HepG2 (cell line): Measurements from ENCODE around the gene SSX2IP. TPM values are rescaled to one million over a fixed set of nuclear protein-coding genes. Genes with fewer than 3 reads are reported as not detected.

Experiments
- ATAC-seq: fragments of 200-7000 bp; cut with Tn5 transposase; 3 replicates; pipeline ENCODE4 v1.9.1; 2020; ENCODE audit warnings: mild to moderate bottlenecking, moderate library complexity
- BruUV-seq: library from RNA; stranded (reverse); fragments of 400-500 nt; replicated peaks from 2 replicates; lab custom pipeline; 2021; lab: Mats Ljungman, UMichigan
- CTCF ChIA-PET: fragments of 300-600 bp; formaldehyde crosslinking; extraction: SDS; loops from one replicate; lab custom pipeline; 2021; ENCODE audit warnings: low total read pairs, inconsistent platforms, low intra/inter-chr PET ratio; lab: Yijun Ruan, JAX
- POLR2A ChIA-PET: fragments of 350-600 bp; sonication (Branson Sonifier 250); formaldehyde crosslinking; loops from one replicate; lab custom pipeline; 2020; ENCODE audit warnings: antibody characterized with exemption, inconsistent platforms; lab: Yijun Ruan, JAX
- DNase-seq: peaks from one replicate; pipeline ENCODE4 v3.0.0-alpha.2; 2015; ENCODE audit warnings: low spot score
- FAIRE-seq: peaks from 3 replicates; lab custom pipeline; 2011; peaks lifted over from hg19 to GRCh38; lab: Jason Lieb, UNC
- H2AFZ ChIP-seq: one replicate; pipeline ENCODE4 v1.6.1; 2011; ENCODE audit warnings: low read length, inconsistent platforms
- H3K27ac ChIP-seq: fragments of 300-600 bp; 3 replicates; pipeline ENCODE4 v1.8.0; 2011; ENCODE audit warnings: mixed run types, mild to moderate bottlenecking, mixed read lengths, low read length, inconsistent platforms; ENCODE audit not compliant: insufficient read depth; ENCODE audit errors: extremely low read length
- H3K27me3 ChIP-seq, 2 experiments: fragments of 200-600 bp in 1 of 2; 2 replicates in 1 of 2; 3 replicates in 1 of 2; pipeline versions ENCODE4 v1.6.0 to v1.8.0; 2011; ENCODE audit warnings: low read length in 2 of 2, mild to moderate bottlenecking in 2 of 2, moderate library complexity in 2 of 2, inconsistent platforms in 1 of 2; ENCODE audit not compliant: insufficient read depth in 2 of 2, control insufficient read depth in 1 of 2
- H3K36me3 ChIP-seq, 2 experiments: fragments of 200-600 bp in 1 of 2; replicated peaks in 1 of 2; 2 replicates in 1 of 2; 3 replicates in 1 of 2; pipeline versions ENCODE4 v1.5.1 to v1.8.0; 2011; ENCODE audit warnings: low read length in 2 of 2, inconsistent platforms in 1 of 2; ENCODE audit not compliant: insufficient read depth in 2 of 2, control insufficient read depth in 1 of 2
- H3K4me1 ChIP-seq: 2 replicates; pipeline ENCODE4 v1.5.1; 2012; ENCODE audit warnings: low read length, inconsistent platforms; ENCODE audit not compliant: insufficient read depth
- H3K4me2 ChIP-seq: 2 replicates; pipeline ENCODE4 v1.6.0; 2011; ENCODE audit warnings: low read depth, low read length, inconsistent platforms
- H3K4me3 ChIP-seq, 3 experiments: fragments of 200-600 bp in 1 of 3; sonication (generic), shearing (Covaris generic) in 1 of 3; replicated peaks in 1 of 3; 2 replicates each; pipeline ENCODE4 v1.5.1; 2011 to 2016; ENCODE audit warnings: low read length in 3 of 3, inconsistent platforms in 2 of 3, low read depth in 2 of 3, mild to moderate bottlenecking in 2 of 3, control low read depth in 1 of 3, mixed read lengths in 1 of 3; ENCODE audit not compliant: insufficient read depth in 1 of 3
- H3K79me2 ChIP-seq: one replicate; pipeline ENCODE4 v1.6.1; 2011; ENCODE audit warnings: low read length, inconsistent platforms; ENCODE audit not compliant: insufficient read depth
- H3K9ac ChIP-seq: 2 replicates; pipeline ENCODE4 v1.6.0; 2011; ENCODE audit warnings: mild to moderate bottlenecking, low read depth, low read length, inconsistent platforms; ENCODE audit not compliant: insufficient read depth
- H3K9me3 ChIP-seq: 2 replicates; pipeline ENCODE4 v1.5.1; 2012; ENCODE audit warnings: mild to moderate bottlenecking, low read length
- H4K20me1 ChIP-seq: 2 replicates; pipeline ENCODE4 v1.6.0; 2011; ENCODE audit warnings: inconsistent platforms, mild to moderate bottlenecking, low read length, moderate library complexity; ENCODE audit not compliant: insufficient read depth
- CEBPB ChIP-seq: IDR thresholded peaks from 2 replicates; pipeline ENCODE4 v1.6.1; 2011; ENCODE audit warnings: low read depth, low read length, improper control_type of control experiment, borderline replicate concordance
- CEBPG ChIP-seq: IDR thresholded peaks from 2 replicates; pipeline ENCODE4 v1.6.1; 2016
- MATR3 ChIP-seq: sonication (generic); formaldehyde crosslinking; IDR thresholded peaks from 2 replicates; pipeline ENCODE4 v1.4.0; 2020; ENCODE audit warnings: missing genetic modification reagents
- ZNF431 ChIP-seq: sonication (generic); formaldehyde crosslinking; IDR thresholded peaks from 2 replicates; pipeline ENCODE4 v1.9.0; 2022; ENCODE audit warnings: missing genetic modification reagents, low read depth, mild to moderate bottlenecking, borderline replicate concordance
- ZNF510 ChIP-seq: sonication (generic); formaldehyde crosslinking; IDR thresholded peaks from 2 replicates; pipeline ENCODE4 v1.4.0; 2020; ENCODE audit warnings: low read depth, mild to moderate bottlenecking, missing genetic modification reagents
- WGBS: methylation state at CpG from one replicate; pipeline ENCODE4 v1.1.6; 2017; ENCODE audit warnings: low lambda C conversion rate; 5-methylcytosine and 5-hydroxymethylcytosine counted together
- in situ Hi-C: cut with HindIII; loops from 2 replicates; pipeline ENCODE4 v1.10.0; 2017; ENCODE audit warnings: low pct_unique_long_range_greater_than_20kb; ENCODE audit not compliant: extremely low pct_ligation_motif_present
- intact Hi-C: fragments of 100-400 bp; cut with micrococcal nuclease; formaldehyde crosslinking; loops from one replicate; pipeline ENCODE4 v1.10.0; 2022; ENCODE audit not compliant: unreplicated experiment
- polyA plus RNA-seq, 8 experiments: library from polyadenylated mRNA; depleted of rRNA in 3 of 8; stranded (reverse) in 7 of 8; unstranded in 1 of 8; fragments of >200 nt; fragmentation: Illumina TruSeq in 4 of 8; extraction: Trizol in 4 of 8; gene quantifications; 2 replicates each; pipeline versions ENCODE4 v1.2.1 to v1.2.3, GENCODE V29; 2011 to 2016; ENCODE audit warnings: low read depth in 4 of 8, missing spikeins in 1 of 8, mixed read lengths in 1 of 8; ENCODE audit not compliant: insufficient read depth in 1 of 8
- total RNA-seq, 5 experiments: library from RNA; depleted of rRNA; stranded (reverse); fragments of >200 nt; fragmentation: Illumina TruSeq; extraction: Trizol; gene quantifications; 2 replicates each; pipeline ENCODE4 v1.2.3, GENCODE V29; 2016; ENCODE audit warnings: low read depth in 1 of 5
- TF ChIP-seq, protein P1 (sequence below): sonication (generic); formaldehyde crosslinking; IDR thresholded peaks from 2 replicates; pipeline ENCODE4 v1.9.0; 2021; ENCODE audit warnings: missing genetic modification reagents, mild to moderate bottlenecking, borderline replicate concordance

The SSX2IP gene
- total and polyA plus RNA-seq, 2 of the 13 experiments (the other 11 are each of a cell fraction or from before 2014, with no cell fraction given): 2.7 to 23.7 TPM

DNA sequence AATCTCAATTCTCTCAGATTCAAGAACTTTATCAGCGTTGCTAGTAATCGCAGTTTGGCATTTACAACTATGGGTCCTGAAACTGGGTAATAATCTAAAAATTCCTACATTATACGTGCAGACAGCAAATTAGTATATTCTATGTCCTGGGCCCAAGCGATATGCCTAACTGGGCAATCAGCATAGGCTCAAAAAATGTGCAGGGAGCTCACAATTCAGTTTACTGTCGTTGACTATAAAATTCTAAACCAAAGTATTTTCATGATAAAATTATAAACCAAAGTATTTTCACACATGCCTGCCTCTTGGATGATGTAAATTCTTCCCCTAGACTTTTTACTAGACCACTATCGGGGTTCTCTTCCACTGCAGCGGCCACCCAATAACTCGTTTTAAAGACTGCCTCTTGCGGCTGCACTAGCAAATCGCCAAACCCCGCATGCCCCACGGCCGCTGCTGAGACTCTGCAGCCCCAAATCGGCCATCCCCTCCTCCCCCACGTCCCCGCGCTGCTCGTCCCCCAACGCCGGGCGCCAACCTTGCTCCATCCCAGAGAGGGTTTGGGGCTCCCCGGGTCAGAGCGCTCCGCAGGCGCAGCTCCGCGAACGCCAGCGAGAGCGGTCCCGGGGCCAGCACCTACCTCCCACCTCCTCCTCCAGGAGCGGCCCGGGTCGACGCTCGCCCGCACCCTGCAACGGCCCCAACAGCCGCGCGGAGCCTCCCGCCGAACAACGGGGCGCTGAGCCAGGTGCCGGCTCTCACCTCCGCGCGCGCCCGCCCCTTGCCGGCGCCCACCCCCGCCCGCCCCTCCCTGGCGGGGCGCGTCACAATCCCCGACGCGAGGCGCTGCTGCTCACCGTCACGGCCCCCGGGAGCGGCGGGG lies 506 bp downstream of the SSX2IP start (continued):
- no peak for TF ChIP-seq ZNF431

DNA sequence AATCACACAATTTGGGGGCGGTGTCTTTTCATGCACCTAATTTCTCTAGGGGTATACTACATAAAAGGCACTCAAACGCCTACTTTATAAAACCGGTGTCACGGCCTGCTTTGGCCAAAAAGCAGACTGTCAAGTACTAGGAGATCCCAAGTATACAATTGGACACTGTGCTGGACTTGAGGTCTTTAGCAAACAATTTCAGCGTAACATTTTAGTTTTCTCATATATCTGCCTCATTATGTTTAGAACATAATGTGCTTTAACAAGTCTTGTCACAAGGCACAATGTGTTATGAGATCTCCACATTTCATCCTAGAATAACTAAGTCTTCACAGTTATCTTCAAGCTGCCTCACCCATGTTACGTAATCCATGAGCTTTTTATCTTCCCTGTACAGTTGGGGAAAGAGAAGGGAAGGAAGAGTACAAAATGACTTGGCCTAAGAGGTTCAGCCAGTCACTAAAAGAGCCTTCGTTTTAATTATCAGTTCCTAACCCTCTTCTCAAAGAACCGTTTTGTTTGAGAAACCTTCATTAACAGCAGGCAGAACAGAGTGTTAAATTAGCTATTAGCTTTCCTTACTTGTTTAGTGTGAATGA lies 1.7 kb downstream of the SSX2IP start:
- no peak overlapping the region for H3K27ac ChIP-seq
- no peak for TF ChIP-seq ZNF510 (CRISPR knock-in tag)
- peak; percentile 55; the same call in 1 of the 2 replicates for TF ChIP-seq CEBPG (CRISPR knock-in tag)
- TF ChIP-seq, protein P1, sequence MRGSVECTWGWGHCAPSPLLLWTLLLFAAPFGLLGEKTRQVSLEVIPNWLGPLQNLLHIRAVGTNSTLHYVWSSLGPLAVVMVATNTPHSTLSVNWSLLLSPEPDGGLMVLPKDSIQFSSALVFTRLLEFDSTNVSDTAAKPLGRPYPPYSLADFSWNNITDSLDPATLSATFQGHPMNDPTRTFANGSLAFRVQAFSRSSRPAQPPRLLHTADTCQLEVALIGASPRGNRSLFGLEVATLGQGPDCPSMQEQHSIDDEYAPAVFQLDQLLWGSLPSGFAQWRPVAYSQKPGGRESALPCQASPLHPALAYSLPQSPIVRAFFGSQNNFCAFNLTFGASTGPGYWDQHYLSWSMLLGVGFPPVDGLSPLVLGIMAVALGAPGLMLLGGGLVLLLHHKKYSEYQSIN (CRISPR knock-in tag): no peak
- TF ChIP-seq CEBPB: peak; percentile 66
- no peak for TF ChIP-seq MATR3 (CRISPR knock-in tag)
- TF ChIP-seq, all 625 proteins: peak for 2
- no TSS peak for BruUV-seq
- Histone ChIP-seq H3K4me2 (peak overlapping the region; percentile 74), H3K27me3 (no peaks in the 10 kb centered on the region), H3K4me1 (peaks cover 40% of the 10 kb centered on the region), H4K20me1 (no peaks in the 10 kb centered on the region), H3K4me3 (peak overlapping the region in 2 of 3 experiments; percentile 85 to 87; a peak in 2 of 6 replicates), H3K9me3 (no peaks in the 10 kb centered on the region), H3K9ac (0 out of 2 replicates have a peak overlapping the region, but pooled peaks have one; percentile 12), H3K36me3 (no peaks in the 10 kb centered on the region), H2AFZ (peak overlapping the region; percentile 75), H3K79me2 (peaks cover 28% of the 10 kb centered on the region)
- ChIA-PET POLR2A (no interaction called here), CTCF (no interaction called here)
- ATAC-seq (no peak), FAIRE-seq (no peak), DNase-seq (no peak)
- WGBS: 84% methylated on average over 8 of the region's 8 CpGs
- in situ Hi-C loops: no loop called here
- intact Hi-C loops: no loop called here
